HG02870 (cell line): ENCODE measurements around the gene IQSEC3.

ENCODE experiments used
- ATAC-seq: cut with Tn5 transposase; IDR thresholded peaks from one replicate; pipeline ENCODE4 v1.9.1; 2021; ENCODE audit warnings: mild to moderate bottlenecking, moderate library complexity; ENCODE audit not compliant: unreplicated experiment

IQSEC3 gene

GRCh38 chr12:138171-138897, 71.8 kb downstream of the IQSEC3 start:
- no peak for ATAC-seq

- no peak for ATAC-seq
Measured at GRCh38 chr12:138898-139534, 72.4 kb downstream of the IQSEC3 start.

- ATAC-seq = no peak
Measured at GRCh38 chr12:139585-139984, 73.0 kb downstream of the IQSEC3 start.

GRCh38 chr12:140162-140561, 73.6 kb downstream of the IQSEC3 start:
- ATAC-seq = no peak

- ATAC-seq = no peak
Measured at GRCh38 chr12:143964-144649, 77.5 kb downstream of the IQSEC3 start.

- no peak for ATAC-seq
Measured at GRCh38 chr12:144650-145284, 78.2 kb downstream of the IQSEC3 start.

GRCh38 chr12:145369-145960, 78.9 kb downstream of the IQSEC3 start:
- ATAC-seq = no peak

- no peak for ATAC-seq
Measured at GRCh38 chr12:147242-147641, 80.7 kb downstream of the IQSEC3 start.

GRCh38 chr12:148676-149416, 82.3 kb downstream of the IQSEC3 start:
- ATAC-seq = no peak

GRCh38 chr12:151579-151978, 85.0 kb downstream of the IQSEC3 start:
- ATAC-seq = no peak

GRCh38 chr12:152440-152839, 85.9 kb downstream of the IQSEC3 start:
- ATAC-seq = no peak

- ATAC-seq = peak; percentile 62
Measured at GRCh38 chr12:153080-153746, 86.6 kb downstream of the IQSEC3 start.

- no peak for ATAC-seq
Measured at GRCh38 chr12:154058-154457, 87.5 kb downstream of the IQSEC3 start.

- no peak for ATAC-seq
Measured at GRCh38 chr12:155006-155405, 88.4 kb downstream of the IQSEC3 start.

- no peak for ATAC-seq
Measured at GRCh38 chr12:155646-156045, 89.1 kb downstream of the IQSEC3 start.

- no peak for ATAC-seq
Measured at GRCh38 chr12:156945-157344, 90.4 kb downstream of the IQSEC3 start.

GRCh38 chr12:157644-158043, 91.1 kb downstream of the IQSEC3 start:
- ATAC-seq = no peak

- ATAC-seq = no peak
Measured at GRCh38 chr12:159156-159782, 92.7 kb downstream of the IQSEC3 start.

- ATAC-seq = no peak
Measured at GRCh38 chr12:160858-161257, 94.3 kb downstream of the IQSEC3 start.

- ATAC-seq = no peak
Measured at GRCh38 chr12:161823-162222, 95.3 kb downstream of the IQSEC3 start.
